Psoas muscle (tissue), 8 donors: ENCODE measurements around the gene CDH19. TPM values are rescaled to one million over a fixed set of nuclear protein-coding genes. Genes with fewer than 3 reads are reported as not detected.

ENCODE experiments used
- ATAC-seq, 4 donors: fragments of 200-7000 bp; cut with Tn5 transposase; one replicate each; pipeline ENCODE4 v1.9.1; 2020; ENCODE audit warnings: moderate library complexity in 3 of 4, mild to moderate bottlenecking in 2 of 4
- DNase-seq, 2 donors: peaks; one replicate each; pipeline ENCODE4 v3.0.0-alpha.2; 2020
- H3K27ac ChIP-seq: fragments of 200-600 bp; one replicate; pipeline ENCODE4 v1.8.0; 2022
- H3K27me3 ChIP-seq, 3 donors: fragments of 200-600 bp in 1 of 3; one replicate each; pipeline versions ENCODE4 v1.6.1 to v1.8.0; 2013 to 2022; ENCODE audit warnings: low read length in 2 of 3, mild to moderate bottlenecking in 2 of 3, moderate library complexity in 1 of 3; ENCODE audit not compliant: insufficient read depth in 3 of 3
- H3K36me3 ChIP-seq, 2 donors: fragments of 200-600 bp in 1 of 2; one replicate each; pipeline versions ENCODE4 v1.6.1 to v1.8.0; 2013 to 2022; ENCODE audit warnings: low read depth in 1 of 2, mild to moderate bottlenecking in 1 of 2, moderate library complexity in 1 of 2; ENCODE audit not compliant: insufficient read depth in 1 of 2
- H3K4me1 ChIP-seq: fragments of 200-600 bp; one replicate; pipeline ENCODE4 v1.8.0; 2022
- H3K4me3 ChIP-seq: fragments of 200-600 bp; one replicate; pipeline ENCODE4 v1.8.0; 2022; ENCODE audit warnings: mild to moderate bottlenecking
- H3K9me3 ChIP-seq: fragments of 200-600 bp; one replicate; pipeline ENCODE4 v1.8.0; 2022
- WGBS, 3 donors: extraction: QIAGEN DNeasy Blood & Tissue Kit; methylation state at CpG; one replicate each; pipeline versions ENCODE4 v1.1.6 to v1.1.7; 2013; 5-methylcytosine and 5-hydroxymethylcytosine counted together
- intact Hi-C, 2 donors: fragments of 100-400 bp; cut with DNase I; formaldehyde crosslinking; loops; one replicate each; pipeline versions ENCODE4 v1.11.0 to v1.14.2; 2022
- polyA plus RNA-seq, 3 donors: library from polyadenylated mRNA; stranded (reverse); fragments of 200-250 nt; gene quantifications; one replicate each; pipeline ENCODE4 v1.2.3, GENCODE V29; 2013
- total RNA-seq, 4 donors: library from RNA; stranded (reverse); fragmentation: NEBNext Ultra II Directional in 2 of 4; extraction: Animal tissue kit (Norgen Biotek cat#: 25700) in 2 of 4; gene quantifications; one replicate each; pipeline versions ENCODE4 v1.2.1 to v1.2.4, GENCODE V29; 2021 to 2023
- TF ChIP-seq, protein P1 (sequence below): fragments of 200-600 bp; IDR thresholded peaks from one replicate; pipeline ENCODE4 v1.8.0; 2022; ENCODE audit warnings: antibody characterized with exemption
- donor health status: healthy with polysubstance abuse.
- donor health status: DM: no; HTN: no; CAD: no; lungs with moderate emphysema.
- donor health status: Bipolar disorder and iron deficiency.
- donor health status: healthy.
- donor health status: DM: yes; HTN: yes; CAD: no.
- donor health status: DM: no; HTN: no; CAD: no.
- donor health status: DM: no; HTN: no; CAD: no.
- donor health status: DM: yes; HTN: yes; CAD: no.

The CDH19 gene
- total and polyA plus RNA-seq, 7 donors, result 0.13 to 0.41 (median 0.25) TPM

DNA sequence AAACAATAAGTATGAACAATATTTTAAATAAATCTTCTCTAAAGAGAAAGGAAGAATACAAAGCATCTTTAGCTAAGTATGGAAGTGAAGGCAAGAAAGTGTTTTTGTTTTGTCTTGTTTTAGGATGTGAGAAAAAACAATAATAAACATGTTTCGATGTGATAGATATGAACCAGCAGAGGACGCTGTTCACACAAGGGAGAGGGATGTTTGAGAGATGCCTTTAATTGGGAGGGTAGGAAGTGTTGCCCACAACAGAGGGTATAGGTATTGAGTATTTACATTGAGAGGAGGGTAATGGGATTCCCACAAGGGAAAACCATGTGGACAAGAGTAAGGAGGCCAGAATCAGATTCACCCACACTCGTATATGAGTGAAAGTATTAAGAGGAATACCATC lies 55.1 kb downstream of the CDH19 start:
- TF ChIP-seq, protein P1, sequence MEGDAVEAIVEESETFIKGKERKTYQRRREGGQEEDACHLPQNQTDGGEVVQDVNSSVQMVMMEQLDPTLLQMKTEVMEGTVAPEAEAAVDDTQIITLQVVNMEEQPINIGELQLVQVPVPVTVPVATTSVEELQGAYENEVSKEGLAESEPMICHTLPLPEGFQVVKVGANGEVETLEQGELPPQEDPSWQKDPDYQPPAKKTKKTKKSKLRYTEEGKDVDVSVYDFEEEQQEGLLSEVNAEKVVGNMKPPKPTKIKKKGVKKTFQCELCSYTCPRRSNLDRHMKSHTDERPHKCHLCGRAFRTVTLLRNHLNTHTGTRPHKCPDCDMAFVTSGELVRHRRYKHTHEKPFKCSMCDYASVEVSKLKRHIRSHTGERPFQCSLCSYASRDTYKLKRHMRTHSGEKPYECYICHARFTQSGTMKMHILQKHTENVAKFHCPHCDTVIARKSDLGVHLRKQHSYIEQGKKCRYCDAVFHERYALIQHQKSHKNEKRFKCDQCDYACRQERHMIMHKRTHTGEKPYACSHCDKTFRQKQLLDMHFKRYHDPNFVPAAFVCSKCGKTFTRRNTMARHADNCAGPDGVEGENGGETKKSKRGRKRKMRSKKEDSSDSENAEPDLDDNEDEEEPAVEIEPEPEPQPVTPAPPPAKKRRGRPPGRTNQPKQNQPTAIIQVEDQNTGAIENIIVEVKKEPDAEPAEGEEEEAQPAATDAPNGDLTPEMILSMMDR, result no peak
- Histone ChIP-seq H3K4me1 (no peaks in the 10 kb centered on the region), H3K27ac (no peak overlapping the region), H3K27me3 (no peaks in the 10 kb centered on the region), H3K4me3 (no peak overlapping the region), H3K9me3 (no peaks in the 10 kb centered on the region), H3K36me3 (no peaks in the 10 kb centered on the region)
- intact Hi-C loops, result no loop called here
- no peak for ATAC-seq
- DNase-seq, result no peak
- 70 to 78% (median 76%) methylated on average over 3 of the region's 3 CpGs for WGBS, 3 donors

DNA sequence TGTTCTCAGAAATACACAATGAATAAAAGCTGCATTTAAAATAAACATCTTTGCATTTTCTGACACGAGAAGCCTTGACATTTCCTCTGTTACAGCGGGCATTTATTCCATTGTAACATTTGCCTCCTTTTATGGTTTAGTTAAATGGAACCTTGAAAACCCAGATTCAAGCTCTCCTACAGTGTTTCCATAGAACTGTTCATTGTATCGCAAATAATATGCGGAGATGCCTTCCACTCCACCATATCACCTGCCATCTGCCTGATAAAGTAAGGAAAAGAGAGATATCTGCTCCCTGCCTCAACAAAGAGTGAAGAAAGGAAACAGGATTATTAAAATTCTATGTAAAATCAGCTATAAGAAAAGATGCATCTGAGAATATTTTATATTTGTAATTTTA lies 69.8 kb downstream of the CDH19 start:
- 60 to 68% (median 66%) methylated on average over 4 of the region's 4 CpGs for WGBS, 3 donors
- TF ChIP-seq, protein P1, result no peak
- no peaks in the 10 kb centered on the region for H3K27me3 ChIP-seq
- H3K4me1 ChIP-seq, result no peaks in the 10 kb centered on the region
- ATAC-seq, result no peak
- intact Hi-C loops, result no loop called here
- no peaks in the 10 kb centered on the region for H3K36me3 ChIP-seq
- no peak for DNase-seq
- no peak overlapping the region for H3K27ac ChIP-seq
- H3K9me3 ChIP-seq, result no peaks in the 10 kb centered on the region
- H3K4me3 ChIP-seq, result no peak overlapping the region

DNA sequence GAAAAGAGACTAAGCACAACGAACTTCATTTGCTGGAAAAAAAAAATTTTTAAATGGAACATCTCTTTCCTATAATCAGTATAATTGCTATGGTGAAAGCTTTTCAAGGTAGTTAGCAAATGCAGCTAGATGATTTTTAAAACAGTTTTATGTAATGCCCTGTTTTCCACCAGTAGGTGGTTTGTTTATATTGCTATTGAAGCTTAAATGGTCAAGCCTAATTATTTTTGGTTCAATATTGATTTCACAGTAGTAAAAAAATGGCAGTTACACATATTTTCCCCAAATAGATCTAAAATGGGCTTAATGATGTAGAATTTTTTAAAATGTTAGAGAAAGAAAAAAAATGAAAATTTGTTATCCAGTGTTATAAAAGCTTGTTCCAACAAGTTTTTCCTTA lies 70.2 kb downstream of the CDH19 start:
- Histone ChIP-seq H3K27me3 (no peaks in the 10 kb centered on the region), H3K4me3 (no peak overlapping the region), H3K4me1 (no peaks in the 10 kb centered on the region), H3K9me3 (no peaks in the 10 kb centered on the region), H3K27ac (no peak overlapping the region), H3K36me3 (no peaks in the 10 kb centered on the region)
- WGBS, 3 donors, result 6 to 8% (median 8%) methylated on average over 1 of the region's 1 CpG
- DNase-seq (no peak), ATAC-seq (no peak)
- intact Hi-C loops, result no loop called here
- TF ChIP-seq, protein P1, result no peak

DNA sequence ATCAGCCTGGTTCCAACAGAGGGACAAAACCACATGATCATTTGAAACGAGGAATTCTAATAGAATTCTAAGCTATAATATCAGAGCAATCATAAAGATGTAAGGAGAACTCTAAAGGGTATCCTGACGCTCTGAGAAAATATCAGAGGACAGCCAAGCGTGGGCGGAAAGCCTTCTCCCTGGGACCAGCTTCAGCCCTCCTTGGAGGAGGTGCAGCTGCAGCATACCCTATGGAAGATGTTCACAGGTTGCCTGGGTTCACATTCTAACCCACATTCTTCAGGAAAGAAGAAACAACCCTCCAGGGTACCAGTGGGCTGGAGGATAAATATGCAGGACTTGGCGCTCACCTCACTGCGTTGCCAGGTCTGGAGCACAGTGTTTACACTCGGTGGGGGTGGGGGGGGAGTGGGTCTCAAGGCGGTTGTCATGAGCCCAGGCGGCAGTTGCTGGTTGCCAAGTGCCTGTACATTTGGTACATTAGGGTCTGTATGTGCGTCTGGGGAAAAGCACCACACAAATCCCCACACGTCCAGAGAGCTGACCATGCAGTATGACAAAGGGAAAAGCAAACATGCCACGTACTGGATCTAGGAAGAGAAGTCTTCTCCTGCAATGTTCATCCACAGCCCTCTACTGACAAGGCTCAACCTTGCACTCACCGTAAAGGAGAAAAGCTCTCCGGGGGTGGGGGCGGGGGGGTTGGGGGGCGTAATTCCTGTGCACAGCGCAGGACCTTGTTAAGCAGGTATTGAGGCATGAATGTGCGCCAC lies 80.5 kb downstream of the CDH19 start:
- H3K27ac ChIP-seq, result no peak overlapping the region
- intact Hi-C loops, result no loop called here
- TF ChIP-seq, protein P1, result no peak
- WGBS, 3 donors, result 80 to 82% (median 80%) methylated on average over 18 of the region's 18 CpGs
- H3K4me1 ChIP-seq, result no peaks in the 10 kb centered on the region
- DNase-seq (no peak), ATAC-seq (no peak)
- H3K36me3 ChIP-seq, result no peaks in the 10 kb centered on the region
- no peak overlapping the region for H3K4me3 ChIP-seq
- no peaks in the 10 kb centered on the region for H3K9me3 ChIP-seq
- no peaks in the 10 kb centered on the region for H3K27me3 ChIP-seq

DNA sequence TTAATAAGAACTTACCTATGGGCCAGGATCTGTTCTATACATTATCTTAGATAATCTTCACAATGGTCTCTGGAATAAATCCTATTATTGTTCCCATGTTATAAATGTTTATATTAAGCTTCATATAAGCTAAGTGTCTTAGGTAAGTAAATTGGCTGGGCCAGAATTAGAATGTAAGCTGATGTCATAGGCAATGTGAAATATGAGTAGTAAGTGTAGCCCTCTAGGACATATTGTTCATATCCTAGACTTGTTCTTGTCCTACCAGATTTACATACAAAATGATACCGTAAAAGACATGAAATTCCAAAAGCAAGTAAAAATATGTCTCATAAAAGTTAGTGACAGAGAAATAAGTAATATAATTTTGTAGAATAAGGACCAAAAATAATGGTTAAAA lies 89.9 kb downstream of the CDH19 start:
- no peak for ATAC-seq
- Histone ChIP-seq H3K4me1 (no peaks in the 10 kb centered on the region), H3K9me3 (no peaks in the 10 kb centered on the region), H3K27ac (no peak overlapping the region), H3K4me3 (no peak overlapping the region), H3K36me3 (no peaks in the 10 kb centered on the region), H3K27me3 (no peaks in the 10 kb centered on the region)
- 64 to 77% (median 76%) methylated on average over 1 of the region's 1 CpG for WGBS, 3 donors
- TF ChIP-seq, protein P1, result no peak
- DNase-seq, result no peak
- intact Hi-C loops, result no loop called here
